Measurements from ENCODE around the gene BLOC1S2. TPM values are rescaled to one million over a fixed set of nuclear protein-coding genes. Genes with fewer than 3 reads are reported as not detected.

The BLOC1S2 gene
- polyA plus RNA-seq: 10 to 100 TPM; 67.3 to 79.8 (median 79.8) TPM

DNA sequence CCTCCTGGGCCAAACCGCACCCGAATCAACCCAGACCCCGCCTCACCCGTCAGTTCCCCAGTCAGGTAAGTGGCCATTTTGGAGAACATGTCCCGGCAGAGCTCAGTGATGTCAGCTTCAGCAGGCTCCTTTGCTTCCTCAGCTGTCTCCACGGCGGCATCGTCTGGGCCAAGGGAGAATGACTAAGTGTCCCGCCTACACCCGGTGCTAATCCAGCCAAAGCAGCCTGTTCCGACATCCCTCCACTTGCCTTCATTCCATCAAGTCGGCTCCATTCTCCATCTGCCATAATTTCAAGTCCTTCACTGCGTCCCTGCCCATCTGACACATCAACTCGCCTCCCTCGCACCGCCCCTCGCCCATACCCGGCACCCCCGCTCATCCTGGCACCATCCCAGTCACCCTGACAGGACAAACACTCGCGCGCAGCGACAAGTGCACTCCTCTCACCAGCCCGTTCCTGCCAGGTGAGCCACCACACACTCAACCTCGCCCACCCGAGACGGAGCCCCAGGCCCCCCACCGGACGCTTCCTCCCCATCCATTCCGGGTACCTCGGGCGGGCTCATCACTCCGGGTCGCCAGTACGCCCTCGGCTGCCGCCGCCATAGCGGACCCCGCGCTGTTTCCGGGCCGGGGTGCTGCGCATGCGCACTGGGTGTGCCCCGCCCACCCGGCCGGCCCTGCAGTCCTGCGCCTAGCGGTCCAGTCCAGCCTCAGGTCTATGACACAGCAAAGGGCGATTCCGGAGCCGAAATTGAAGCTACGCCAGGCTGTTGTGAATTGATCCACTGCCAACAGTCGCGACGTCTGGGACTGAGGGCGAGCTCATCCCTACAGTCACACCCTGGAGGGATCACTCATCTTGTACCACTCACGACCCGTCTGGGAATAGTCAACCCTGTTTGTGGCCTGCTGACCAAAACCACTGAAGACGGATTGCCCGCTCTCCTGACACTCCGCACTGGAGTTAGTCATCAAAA, at the start of gene BLOC1S2:
BLOC1S2 (minus strand) TSS at position 630 of the 983 bp plus-strand sequence; CDS start at position 609, 21 bp downstream.
- DNase-seq: peak; percentile 90 to 91 (median 90)
- Mint-ChIP-seq H3K27ac (peak within 1 kb of the TSS; percentile 93 to 100 (median 96)), H3K36me3 (no peaks in the 10 kb centered on the region), H3K4me1 (peaks cover 31 to 33% of the 10 kb centered on the region in 2 donors), H3K9me3 (no peaks in the 10 kb centered on the region), H3K4me3 (peak within 1 kb of the TSS; percentile 98 to 100 (median 99)), H3K27me3 (ENCODE audit: low read depth in 3 of 3) (peaks cover 7 to 13% (median 11%) of the 10 kb centered on the region in 3 donors)

DNA sequence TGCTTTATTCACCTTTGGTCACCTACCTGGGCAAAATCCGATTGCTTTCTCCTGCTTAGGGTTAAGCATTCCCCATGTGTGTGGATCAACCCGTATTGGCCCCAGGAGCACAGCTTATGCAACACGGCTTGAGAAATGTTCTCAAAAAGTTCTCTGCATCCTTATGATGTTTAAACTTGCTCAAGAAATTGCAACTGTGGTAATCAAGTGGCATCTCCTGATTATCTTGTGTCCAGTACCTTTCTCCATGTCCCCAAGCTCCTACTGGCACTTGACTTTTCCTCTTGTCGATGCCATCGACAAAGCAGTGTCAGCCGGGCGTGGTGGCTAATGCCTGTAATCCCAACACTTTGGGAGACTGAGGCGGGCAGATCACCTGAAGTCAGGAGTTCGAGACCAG, 48.3 kb upstream of the BLOC1S2 start:
- Mint-ChIP-seq H3K4me1 (no peaks in the 10 kb centered on the region), H3K4me3 (no peak overlapping the region), H3K27ac (no peak overlapping the region), H3K36me3 (no peaks in the 10 kb centered on the region), H3K9me3 (no peaks in the 10 kb centered on the region), H3K27me3 (ENCODE audit: low read depth in 3 of 3) (peaks cover 5 to 9% (median 7%) of the 10 kb centered on the region in 3 donors)
- no peak for DNase-seq

- Mint-ChIP-seq H3K27ac (no peak overlapping the region), H3K4me1 (no peaks in the 10 kb centered on the region), H3K9me3 (no peaks in the 10 kb centered on the region), H3K36me3 (no peaks in the 10 kb centered on the region), H3K27me3 (ENCODE audit: low read depth in 3 of 3) (peaks cover 4 to 9% (median 6%) of the 10 kb centered on the region in 3 donors), H3K4me3 (no peak overlapping the region)
- no peak for DNase-seq
Measured at GRCh38 chr10:100333661-100334440, 47.4 kb upstream of the BLOC1S2 start.

DNA sequence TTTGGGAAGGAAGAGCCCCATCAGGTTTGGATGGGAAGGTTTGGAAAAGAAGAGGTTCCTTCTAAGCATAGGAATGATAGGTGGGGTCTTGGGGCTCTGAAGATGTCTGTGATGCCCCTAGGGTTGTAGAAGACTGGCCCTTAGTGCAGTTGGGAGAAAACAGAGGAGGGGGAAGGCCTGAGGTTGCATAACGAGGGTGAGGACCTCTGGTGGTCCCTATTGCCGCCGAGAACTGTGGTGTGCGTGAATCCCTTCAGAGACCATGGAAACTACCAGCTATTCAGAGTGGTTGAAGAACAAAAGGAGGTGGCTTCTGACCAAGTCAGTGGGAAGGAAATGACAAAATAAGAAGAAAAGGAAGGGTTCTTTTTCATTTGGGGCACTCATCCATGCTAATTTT, 46.6 kb upstream of the BLOC1S2 start:
- no peaks in the 10 kb centered on the region for H3K36me3 Mint-ChIP-seq
- H3K4me3 Mint-ChIP-seq: no peak overlapping the region
- peaks cover 3 to 11% (median 6%) of the 10 kb centered on the region in 3 donors for H3K27me3 Mint-ChIP-seq (ENCODE audit: low read depth in 3 of 3)
- no peaks in the 10 kb centered on the region for H3K4me1 Mint-ChIP-seq
- DNase-seq: no peak
- H3K27ac Mint-ChIP-seq: no peak overlapping the region
- H3K9me3 Mint-ChIP-seq: no peaks in the 10 kb centered on the region

GRCh38 chr10:100330079-100330478, 43.6 kb upstream of the BLOC1S2 start, which contains the start of gene PKD2L1:
PKD2L1 (minus strand) TSS chr10:100330228; CDS start chr10:100330103, 125 bp downstream.
- Mint-ChIP-seq H3K4me3 (no peak within 1 kb of the TSS), H3K36me3 (no peaks in the 10 kb centered on the region), H3K27ac (no peak within 1 kb of the TSS), H3K9me3 (no peaks in the 10 kb centered on the region), H3K27me3 (ENCODE audit: low read depth in 3 of 3) (peaks cover 4 to 8% (median 8%) of the 10 kb centered on the region in 3 donors), H3K4me1 (no peaks in the 10 kb centered on the region)
- no peak for DNase-seq

GRCh38 chr10:100328198-100328597, 41.7 kb upstream of the BLOC1S2 start:
- Mint-ChIP-seq H3K36me3 (no peaks in the 10 kb centered on the region), H3K27ac (no peak overlapping the region), H3K4me1 (no peaks in the 10 kb centered on the region), H3K9me3 (no peaks in the 10 kb centered on the region), H3K4me3 (no peak overlapping the region), H3K27me3 (ENCODE audit: low read depth in 3 of 3) (peaks cover 4 to 13% (median 4%) of the 10 kb centered on the region in 3 donors)
- no peak for DNase-seq

DNA sequence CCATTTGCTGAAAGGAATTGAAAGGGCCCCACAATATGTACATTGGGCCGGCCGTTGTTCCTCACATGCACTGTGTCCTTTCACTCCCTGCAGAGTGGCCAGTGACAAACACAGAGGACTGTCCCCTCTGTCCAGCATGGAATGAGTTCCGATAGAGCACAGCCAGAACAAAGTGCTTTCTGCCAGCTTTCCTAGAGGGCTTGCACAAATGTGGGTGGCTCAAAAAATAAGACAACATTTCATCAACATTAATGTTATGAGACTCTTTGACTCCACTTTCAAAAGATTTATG, 41.2 kb upstream of the BLOC1S2 start:
- H3K27me3 Mint-ChIP-seq (ENCODE audit: low read depth in 3 of 3): peaks cover 4 to 11% (median 4%) of the 10 kb centered on the region in 3 donors
- H3K9me3 Mint-ChIP-seq: no peaks in the 10 kb centered on the region
- no peak overlapping the region for H3K4me3 Mint-ChIP-seq
- no peak for DNase-seq
- no peaks in the 10 kb centered on the region for H3K4me1 Mint-ChIP-seq
- no peaks in the 10 kb centered on the region for H3K36me3 Mint-ChIP-seq
- H3K27ac Mint-ChIP-seq: no peak overlapping the region

- H3K9me3 Mint-ChIP-seq: no peaks in the 10 kb centered on the region
- peaks cover 3 to 11% (median 4%) of the 10 kb centered on the region in 3 donors for H3K27me3 Mint-ChIP-seq (ENCODE audit: low read depth in 3 of 3)
- no peak for DNase-seq
- no peak overlapping the region for H3K4me3 Mint-ChIP-seq
- H3K36me3 Mint-ChIP-seq: no peaks in the 10 kb centered on the region
- no peaks in the 10 kb centered on the region for H3K4me1 Mint-ChIP-seq
- no peak overlapping the region for H3K27ac Mint-ChIP-seq
Measured at GRCh38 chr10:100327007-100327717, 40.7 kb upstream of the BLOC1S2 start.

GRCh38 chr10:100325158-100325557, 38.7 kb upstream of the BLOC1S2 start:
- Mint-ChIP-seq H3K4me3 (no peak overlapping the region), H3K9me3 (no peaks in the 10 kb centered on the region), H3K27ac (no peak overlapping the region), H3K27me3 (ENCODE audit: low read depth in 3 of 3) (peaks cover 3 to 11% (median 3%) of the 10 kb centered on the region in 3 donors), H3K4me1 (no peaks in the 10 kb centered on the region), H3K36me3 (no peaks in the 10 kb centered on the region)
- DNase-seq: no peak

GRCh38 chr10:100319707-100320402, 33.4 kb upstream of the BLOC1S2 start:
- H3K4me1 Mint-ChIP-seq: no peaks in the 10 kb centered on the region
- no peak overlapping the region for H3K4me3 Mint-ChIP-seq
- H3K36me3 Mint-ChIP-seq: no peaks in the 10 kb centered on the region

DNA sequence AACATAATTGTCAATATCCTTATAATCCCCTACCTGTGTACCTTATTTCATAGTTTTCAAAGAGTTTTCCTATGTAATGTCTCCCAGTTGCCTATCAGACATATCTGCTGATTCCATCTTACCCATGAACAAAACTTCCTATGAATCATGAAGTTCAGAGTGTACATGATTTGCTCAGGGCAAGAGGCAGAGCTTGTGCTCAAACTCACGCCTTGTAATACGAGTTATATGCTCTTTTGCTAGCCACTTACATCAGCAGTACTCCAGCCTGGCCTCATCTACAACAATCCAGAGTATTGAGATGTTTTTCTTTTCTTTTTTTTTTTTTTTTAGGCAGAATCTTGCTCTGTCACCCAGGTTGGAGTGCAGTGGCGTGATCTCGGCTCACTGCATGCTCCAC, 31.7 kb upstream of the BLOC1S2 start:
- no peaks in the 10 kb centered on the region for H3K4me1 Mint-ChIP-seq
- H3K9me3 Mint-ChIP-seq: no peaks in the 10 kb centered on the region
- H3K27ac Mint-ChIP-seq: no peak overlapping the region
- no peaks in the 10 kb centered on the region for H3K36me3 Mint-ChIP-seq
- H3K27me3 Mint-ChIP-seq (ENCODE audit: low read depth in 3 of 3): peaks cover 8 to 9% (median 9%) of the 10 kb centered on the region in 3 donors
- no peak for DNase-seq
- H3K4me3 Mint-ChIP-seq: no peak overlapping the region

More at GRCh38 chr10:100319707-100320402, 33.4 kb upstream of the BLOC1S2 start:
- H3K27ac Mint-ChIP-seq: no peak overlapping the region
- no peaks in the 10 kb centered on the region for H3K9me3 Mint-ChIP-seq
- H3K27me3 Mint-ChIP-seq (ENCODE audit: low read depth in 3 of 3): peaks cover 8 to 9% (median 9%) of the 10 kb centered on the region in 3 donors
- no peak for DNase-seq

DNA sequence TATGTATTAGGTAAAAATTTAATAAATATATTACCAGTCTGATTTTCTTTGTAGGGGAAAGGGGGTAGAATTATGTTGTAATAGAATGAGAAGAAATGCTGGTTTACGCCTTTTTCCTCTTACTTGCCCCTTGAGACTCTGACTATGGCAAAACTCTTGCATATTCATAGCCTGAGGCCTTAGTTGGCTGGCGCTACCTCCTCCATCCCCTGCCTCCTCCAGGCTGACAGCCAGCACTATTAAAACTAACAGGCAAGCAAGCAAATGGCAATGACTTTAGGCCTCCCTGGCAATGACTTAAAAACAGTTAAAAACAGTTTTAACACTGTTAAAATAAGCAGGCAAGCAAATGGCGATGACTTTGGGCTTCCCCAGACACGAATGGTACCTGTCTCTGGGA, 29.1 kb upstream of the BLOC1S2 start:
- Mint-ChIP-seq H3K36me3 (no peaks in the 10 kb centered on the region), H3K4me3 (no peak overlapping the region), H3K27ac (no peak overlapping the region), H3K4me1 (no peaks in the 10 kb centered on the region), H3K9me3 (no peaks in the 10 kb centered on the region), H3K27me3 (ENCODE audit: low read depth in 3 of 3) (peaks cover 9 to 13% (median 12%) of the 10 kb centered on the region in 3 donors)
- no peak for DNase-seq

DNA sequence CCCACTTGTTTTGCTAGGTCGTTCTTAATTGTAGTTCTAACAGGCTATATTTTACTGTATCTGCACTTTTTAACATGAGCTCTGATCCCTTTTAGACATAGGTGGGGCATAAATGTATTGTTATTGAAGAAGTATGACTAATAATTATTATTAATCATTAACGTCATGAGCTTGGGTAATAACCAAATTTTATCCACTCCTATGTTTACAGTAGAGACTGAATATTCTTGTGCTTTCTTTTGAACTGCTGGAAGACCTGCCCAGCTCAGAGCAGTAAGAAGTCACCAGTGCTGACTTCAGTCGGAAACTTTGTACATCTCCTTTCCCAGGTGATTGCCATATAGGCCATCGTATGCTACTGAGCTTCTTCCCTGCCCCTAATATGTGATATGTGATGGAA, 24.8 kb upstream of the BLOC1S2 start:
- no peaks in the 10 kb centered on the region for H3K36me3 Mint-ChIP-seq
- no peaks in the 10 kb centered on the region for H3K4me1 Mint-ChIP-seq
- H3K4me3 Mint-ChIP-seq: no peak overlapping the region
- no peaks in the 10 kb centered on the region for H3K9me3 Mint-ChIP-seq
- peaks cover 7 to 9% (median 9%) of the 10 kb centered on the region in 3 donors for H3K27me3 Mint-ChIP-seq (ENCODE audit: low read depth in 3 of 3)
- H3K27ac Mint-ChIP-seq: no peak overlapping the region
- DNase-seq: no peak

All from immature natural killer cell (primary cell).